GM23338 (cell line): Measurements from ENCODE around the gene EXOC5. TPM values are rescaled to one million over a fixed set of nuclear protein-coding genes. Genes with fewer than 3 reads are reported as not detected.
A peak's percentile ranks its signal among the peaks of the same experiment; 100 is the strongest.

ENCODE experiments used
- ATAC-seq: fragments of 200-7000 bp; cut with Tn5 transposase; 3 replicates; pipeline ENCODE4 v1.9.1; 2020
- DNase-seq: peaks from one replicate; pipeline ENCODE4 v3.0.0-alpha.2; 2015; ENCODE audit warnings: low spot score
- H2AFZ ChIP-seq: fragments of 200-600 bp; sonication (generic); 2 replicates; pipeline ENCODE4 v1.8.0; 2016; ENCODE audit warnings: antibody characterized with exemption, mild to moderate bottlenecking, moderate library complexity
- H3F3A ChIP-seq: fragments of 200-600 bp; sonication (generic); replicated peaks from 2 replicates; pipeline ENCODE4 v1.8.0; 2017; ENCODE audit warnings: antibody characterized with exemption, mixed run types, low read depth
- H3K27ac ChIP-seq: fragments of 200-600 bp; sonication (generic); 2 replicates; pipeline ENCODE4 v1.6.1; 2016; ENCODE audit warnings: low read depth
- H3K27me3 ChIP-seq: fragments of 200-600 bp; sonication (generic); 2 replicates; pipeline ENCODE4 v1.8.0; 2016; ENCODE audit warnings: mild to moderate bottlenecking, mixed run types, moderate library complexity; ENCODE audit not compliant: insufficient read depth
- H3K36me3 ChIP-seq: fragments of 200-600 bp; sonication (generic); 2 replicates; pipeline ENCODE4 v1.8.0; 2016; ENCODE audit warnings: mild to moderate bottlenecking; ENCODE audit not compliant: insufficient read depth
- H3K4me1 ChIP-seq: fragments of 200-600 bp; sonication (generic); 2 replicates; pipeline ENCODE4 v1.8.0; 2016; ENCODE audit warnings: mild to moderate bottlenecking, moderate library complexity; ENCODE audit not compliant: insufficient read depth
- H3K4me2 ChIP-seq: fragments of 200-600 bp; sonication (generic); 2 replicates; pipeline ENCODE4 v1.7.1; 2017; ENCODE audit warnings: mixed run types
- H3K4me3 ChIP-seq: fragments of 200-600 bp; sonication (generic); 2 replicates; pipeline ENCODE4 v1.6.1; 2016; ENCODE audit warnings: mixed run types
- H3K79me2 ChIP-seq: fragments of 200-600 bp; sonication (generic); replicated peaks from 2 replicates; pipeline ENCODE4 v1.8.0; 2017; ENCODE audit warnings: mild to moderate bottlenecking; ENCODE audit not compliant: insufficient read depth
- H3K9me2 ChIP-seq: fragments of 200-600 bp; sonication (generic); 2 replicates; pipeline ENCODE4 v1.8.0; 2017; ENCODE audit not compliant: insufficient read depth
- H4K20me1 ChIP-seq: fragments of 200-600 bp; sonication (generic); replicated peaks from 2 replicates; pipeline ENCODE4 v1.8.0; 2017; ENCODE audit warnings: mild to moderate bottlenecking; ENCODE audit not compliant: insufficient read depth
- H3K27ac Mint-ChIP-seq: 2 replicates; pipeline ENCODE4 v1.8.0; 2020; ENCODE audit warnings: inconsistent platforms, mild to moderate bottlenecking, moderate library complexity, mixed read lengths
- H3K27me3 Mint-ChIP-seq: 3 replicates; pipeline ENCODE4 v1.8.0; 2022; ENCODE audit warnings: low read depth, mild to moderate bottlenecking, moderate library complexity, mixed read lengths, inconsistent platforms; ENCODE audit not compliant: insufficient read depth, poor library complexity
- H3K36me3 Mint-ChIP-seq: 3 replicates; pipeline ENCODE4 v1.8.0; 2021; ENCODE audit warnings: low read depth, mild to moderate bottlenecking, inconsistent platforms, moderate library complexity, mixed read lengths
- H3K4me1 Mint-ChIP-seq: 3 replicates; pipeline ENCODE4 v1.8.0; 2020; ENCODE audit warnings: mild to moderate bottlenecking, inconsistent platforms, mixed read lengths
- H3K4me3 Mint-ChIP-seq: 3 replicates; pipeline ENCODE4 v1.8.0; 2021; ENCODE audit warnings: moderate library complexity, mild to moderate bottlenecking, inconsistent platforms, mixed read lengths
- H3K9me3 Mint-ChIP-seq: 3 replicates; pipeline ENCODE4 v1.8.0; 2020; ENCODE audit warnings: moderate library complexity, mild to moderate bottlenecking, inconsistent platforms, mixed read lengths
- CTCF ChIP-seq, 2 experiments: fragments of 200-600 bp in 1 of 2; sonication (generic) in 1 of 2; conservative IDR thresholded peaks; 2 replicates each; pipeline versions ENCODE4 v1.5.1 to v1.6.1; 2016 to 2017; ENCODE audit warnings: antibody characterized with exemption in 2 of 2, low read depth in 2 of 2, mild to moderate bottlenecking in 2 of 2, moderate library complexity in 1 of 2
- ETS1 ChIP-seq: IDR thresholded peaks from 2 replicates; pipeline ENCODE4 v1.6.1; 2016; ENCODE audit warnings: antibody characterized with exemption
- POLR2AphosphoS5 ChIP-seq: IDR thresholded peaks from 2 replicates; pipeline ENCODE4 v1.6.1; 2016; ENCODE audit warnings: antibody characterized with exemption, low read depth
- STAT1 ChIP-seq: IDR thresholded peaks from one replicate; pipeline ENCODE4 v1.6.1; 2016; ENCODE audit warnings: antibody characterized with exemption; ENCODE audit not compliant: unreplicated experiment
- ZNF114 ChIP-seq: fragments of 250-450 bp; sonication (Bioruptor Pico); IDR thresholded peaks from 2 replicates; pipeline ENCODE4 v1.5.0; 2020; ENCODE audit warnings: mild to moderate bottlenecking, moderate library complexity
- long read RNA-seq: library from polyadenylated mRNA; unstranded; transcript quantifications from one replicate; pipeline ENCODE4 v2.0.0, GENCODE V29; 2020; ENCODE audit not compliant: unreplicated experiment
- polyA plus RNA-seq: library from polyadenylated mRNA; unstranded; fragments of >200 nt; fragmentation: Nextera tagmentation; extraction: Ambion mirVana; gene quantifications from 2 replicates; pipeline ENCODE4 v1.2.1, GENCODE V29; 2016
- total RNA-seq: library from RNA; depleted of rRNA; stranded (reverse); fragments of >200 nt; shearing (Covaris generic); gene quantifications from 2 replicates; pipeline ENCODE4 v1.2.3, GENCODE V29; 2014; rRNA removed

Gene EXOC5
- total RNA-seq (55.9 and 69.3 TPM in 2 replicates), polyA plus RNA-seq (22.5 and 26.4 TPM in 2 replicates)
- long read RNA-seq, full-length matches to known transcripts: 1 of 13 reads
- long read RNA-seq, partial matches to known transcripts: 11 of 13 reads
- long read RNA-seq, other reads (novel, unspliced or antisense): 1 of 13 reads

GRCh38 chr14:57268161-57269069 lies at the start of gene EXOC5, which contains the start of gene AP5M1:
Gene EXOC5, minus strand, starts transcription at chr14:57268905. Its CDS starts 257 bp downstream, at chr14:57268648.
Gene AP5M1, plus strand, starts transcription at chr14:57268971. Its CDS starts 344 bp downstream, at chr14:57269315.
- Histone ChIP-seq H3K4me3 (peak within 1 kb of the TSS; percentile 79), H4K20me1 (no peaks in the 10 kb centered on the region; the same call in none of the 2 replicates), H3K27ac (peak within 1 kb of the TSS; percentile 97), H3K27me3 (no peaks in the 10 kb centered on the region), H3K4me1 (peaks cover 20% of the 10 kb centered on the region), H3F3A (no peaks in the 10 kb centered on the region; the same call in 1 of the 2 replicates), H3K9me2 (no peaks in the 10 kb centered on the region), H3K36me3 (0 out of 2 replicates have a peak, but pooled peaks cover 3% of the 10 kb centered on the region), H2AFZ (peak within 1 kb of the TSS; percentile 56), H3K4me2 (peak within 1 kb of the TSS; percentile 90), H3K79me2 (peaks cover 88% of the 10 kb centered on the region)
- peak; percentile 90 for ATAC-seq
- Mint-ChIP-seq H3K4me1 (peaks cover 42% of the 10 kb centered on the region), H3K9me3 (peaks cover 4% of the 10 kb centered on the region; the same call in 1 of the 3 replicates), H3K36me3 (peaks cover 5% of the 10 kb centered on the region; the same call in 1 of the 3 replicates), H3K27me3 (peaks cover 5% of the 10 kb centered on the region), H3K4me3 (peak within 1 kb of the TSS; percentile 100), H3K27ac (peak within 1 kb of the TSS; percentile 98)
- DNase-seq: peak; percentile 98
- TF ChIP-seq POLR2AphosphoS5 (peak; percentile 61), ETS1 (peak; percentile 82), STAT1 (no peak)

GRCh38 chr14:57317248-57317833 lies 48.6 kb upstream of the EXOC5 start:
- H3K27me3 ChIP-seq: no peaks in the 10 kb centered on the region
- H3K36me3 Mint-ChIP-seq: no peaks in the 10 kb centered on the region
- H3K4me3 ChIP-seq: no peak overlapping the region
- no peak overlapping the region for H3K27ac ChIP-seq
- H3K27ac Mint-ChIP-seq: no peak overlapping the region
- H3K4me2 ChIP-seq: no peak overlapping the region
- no peaks in the 10 kb centered on the region for H3K4me1 ChIP-seq
- H3K27me3 Mint-ChIP-seq: no peaks in the 10 kb centered on the region
- H3K4me1 Mint-ChIP-seq: no peaks in the 10 kb centered on the region
- no peaks in the 10 kb centered on the region for H3K36me3 ChIP-seq
- peak; percentile 75 for ATAC-seq
- no peaks in the 10 kb centered on the region for H3F3A ChIP-seq
- H4K20me1 ChIP-seq: no peaks in the 10 kb centered on the region
- H3K4me3 Mint-ChIP-seq: no peak overlapping the region
- H3K9me2 ChIP-seq: no peaks in the 10 kb centered on the region
- no peaks in the 10 kb centered on the region for H3K9me3 Mint-ChIP-seq
- H3K79me2 ChIP-seq: no peaks in the 10 kb centered on the region
- H2AFZ ChIP-seq: no peak overlapping the region
- peak; percentile 92 for DNase-seq
- TF ChIP-seq ZNF114 (CRISPR knock-in tag) (no peak), CTCF (conservative IDR thresholded peaks at IDR 0.05; ENCODE audit: low read depth in 2 of 2) (peak; percentile 84 to 96)
